ENCODE data around the gene C18orf63.

GRCh38 chr18:74268933-74269620 lies 46.6 kb upstream of the C18orf63 start:
- TF ChIP-seq CTCF (conservative IDR thresholded peaks at IDR 0.05; ENCODE audit: low read length) (no peak), EZH2phosphoT487 (IDR thresholded peaks at IDR 0.05; ENCODE audit: borderline replicate concordance, low read depth, low read length) (no peak)

Measured in OCI-LY7 (cell line).